Naive thymus-derived CD4-positive, alpha-beta T cell (primary cell): ENCODE results near the gene ZNF804B. TPM values are rescaled to one million over a fixed set of nuclear protein-coding genes. Genes with fewer than 3 reads are reported as not detected.

Source experiments
- ATAC-seq: fragments of 150-1000 bp; cut with Tn5 transposase; 2 replicates; pipeline ENCODE4 v1.10.0; 2021; ENCODE audit warnings: mild to moderate bottlenecking, moderate library complexity
- CTCF ChIA-PET: fragments of 350-600 bp; sonication (Branson Sonifier 250); formaldehyde crosslinking; loops from one replicate; lab custom pipeline; 2021; ENCODE audit warnings: antibody characterized with exemption; lab: Charles Lee
- POLR2A ChIA-PET: fragments of 350-600 bp; sonication (Branson Sonifier 250); formaldehyde crosslinking; loops from one replicate; lab custom pipeline; 2021; ENCODE audit warnings: antibody characterized with exemption, inconsistent platforms; lab: Charles Lee
- DNase-seq, 9 donors: peaks; one replicate each; pipeline versions ENCODE4 v3.0.0 to v3.0.0-alpha.2; 2020 to 2022; ENCODE audit warnings: mixed read lengths in 1 of 9
- H3K27ac ChIP-seq: one replicate; pipeline ENCODE4 v1.7.0; 2013; ENCODE audit warnings: mild to moderate bottlenecking, low read depth, low read length, moderate library complexity
- H3K27me3 ChIP-seq, 2 donors: one replicate each; pipeline ENCODE4 v1.7.0; 2013; ENCODE audit warnings: low read length in 2 of 2, mild to moderate bottlenecking in 2 of 2, moderate library complexity in 2 of 2; ENCODE audit not compliant: control insufficient read depth in 2 of 2, insufficient read depth in 2 of 2
- H3K36me3 ChIP-seq, 3 experiments: 1 replicate in 2 of 3; 2 replicates in 1 of 3; pipeline ENCODE4 v1.7.0; 2013; ENCODE audit warnings: low read length in 3 of 3, mild to moderate bottlenecking in 3 of 3, moderate library complexity in 1 of 3; ENCODE audit not compliant: insufficient read depth in 3 of 3, control insufficient read depth in 2 of 3
- H3K4me1 ChIP-seq, 2 donors: one replicate each; pipeline ENCODE4 v1.7.0; 2013; ENCODE audit warnings: low read length in 2 of 2, mild to moderate bottlenecking in 2 of 2, moderate library complexity in 1 of 2; ENCODE audit not compliant: control insufficient read depth in 2 of 2, insufficient read depth in 2 of 2
- H3K4me3 ChIP-seq: 2 replicates; pipeline ENCODE4 v1.7.0; 2013; ENCODE audit warnings: mild to moderate bottlenecking, low read length
- H3K9me3 ChIP-seq, 3 experiments: 1 replicate in 2 of 3; 2 replicates in 1 of 3; pipeline ENCODE4 v1.7.0; 2013; ENCODE audit warnings: low read length in 3 of 3; ENCODE audit not compliant: control insufficient read depth in 2 of 3
- H3K27ac Mint-ChIP-seq, 9 donors: one replicate each; pipeline ENCODE4 v1.8.0; 2020 to 2022; ENCODE audit warnings: mixed read lengths in 9 of 9, mild to moderate bottlenecking in 8 of 9, moderate library complexity in 5 of 9, inconsistent platforms in 2 of 9
- H3K27me3 Mint-ChIP-seq, 5 donors: one replicate each; pipeline ENCODE4 v1.8.0; 2021 to 2022; ENCODE audit warnings: mixed read lengths in 5 of 5, mild to moderate bottlenecking in 1 of 5
- H3K36me3 Mint-ChIP-seq, 5 donors: one replicate each; pipeline ENCODE4 v1.8.0; 2020 to 2022; ENCODE audit warnings: mixed read lengths in 5 of 5, mild to moderate bottlenecking in 3 of 5, inconsistent platforms in 1 of 5
- H3K4me1 Mint-ChIP-seq, 7 donors: one replicate each; pipeline ENCODE4 v1.8.0; 2020 to 2022; ENCODE audit warnings: mixed read lengths in 7 of 7, mild to moderate bottlenecking in 3 of 7, inconsistent platforms in 1 of 7
- H3K4me3 Mint-ChIP-seq, 10 donors: one replicate each; pipeline ENCODE4 v1.8.0; 2020 to 2022; ENCODE audit warnings: mild to moderate bottlenecking in 10 of 10, mixed read lengths in 10 of 10, moderate library complexity in 6 of 10, inconsistent platforms in 2 of 10
- H3K9me3 Mint-ChIP-seq, 11 donors: one replicate each; pipeline ENCODE4 v1.8.0; 2020 to 2022; ENCODE audit warnings: mixed read lengths in 11 of 11, mild to moderate bottlenecking in 4 of 11, inconsistent platforms in 1 of 11, moderate library complexity in 1 of 11
- intact Hi-C, 2 donors: fragments of 100-400 bp; cut with micrococcal nuclease; formaldehyde crosslinking; loops; one replicate each; pipeline ENCODE4 v1.15.1; 2023
- polyA plus RNA-seq, 2 donors: library from polyadenylated mRNA; unstranded; fragments of 300-500 nt; fragmentation: Illumina TruSeq; gene quantifications; one replicate each; pipeline ENCODE4 v1.2.3, GENCODE V29; 2021
- total RNA-seq, 6 experiments: library from RNA in 5 of 6; stranded (reverse) in 5 of 6; gene quantifications; 1 replicate in 5 of 6; 2 replicates in 1 of 6; pipeline ENCODE4 v1.2.3 and lab custom pipeline; 2021 to 2026

ZNF804B gene
- total RNA-seq, result not detected
- polyA plus RNA-seq, result not detected
- total RNA-seq (lab: John Stamatoyannopoulos, UW), result not detected

DNA sequence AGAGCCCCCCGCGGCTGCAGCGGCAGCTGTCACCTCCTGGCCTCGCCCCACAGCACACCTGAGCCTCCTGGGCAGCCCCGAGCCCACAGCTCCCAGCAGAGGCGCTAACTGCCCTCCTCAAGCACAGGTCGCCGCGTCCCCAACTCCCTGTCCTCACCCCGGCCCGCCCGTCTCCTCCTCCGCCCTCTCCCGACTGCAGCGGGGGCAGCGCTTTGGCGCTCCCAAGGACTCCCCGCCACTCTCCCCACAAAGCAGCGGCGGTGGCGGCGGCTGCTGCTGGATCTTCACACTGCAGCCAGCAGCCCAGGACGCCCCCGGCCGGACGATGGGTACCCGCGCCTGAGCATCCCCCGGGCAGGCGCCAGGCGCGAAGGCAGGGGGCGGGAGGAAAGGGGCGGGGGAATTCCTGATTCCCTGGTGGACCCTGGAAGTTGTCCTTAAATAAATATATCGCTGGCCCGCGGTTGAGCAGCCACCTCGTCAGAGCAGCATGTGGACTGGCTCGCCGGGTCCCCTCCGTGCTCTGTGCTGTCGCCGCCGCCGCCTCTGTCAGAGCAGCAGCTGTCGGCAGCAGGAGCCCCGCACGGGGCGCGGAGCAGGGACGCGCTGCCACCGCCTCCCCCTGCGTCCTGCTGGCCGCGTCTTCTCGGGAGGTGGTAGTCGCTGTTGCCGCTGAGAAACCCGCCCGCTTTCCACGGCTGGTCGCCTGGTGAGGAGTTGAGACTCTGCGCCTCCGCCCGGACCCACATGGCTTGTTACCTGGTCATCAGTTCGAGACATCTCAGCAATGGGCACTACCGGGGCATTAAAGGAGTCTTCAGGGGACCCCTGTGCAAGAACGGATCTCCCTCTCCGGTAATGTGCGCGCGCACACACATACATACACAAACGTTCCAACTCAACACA is at the start of gene ZNF804B:
Gene ZNF804B (plus strand): TSS at position 471 of the 906 bp plus-strand sequence. CDS start 277 bp downstream, at position 748.
- no peaks in the 10 kb centered on the region for H3K36me3 Mint-ChIP-seq
- H3K36me3 ChIP-seq, result no peaks in the 10 kb centered on the region
- peaks cover 0 to 13% (median 3%) of the 10 kb centered on the region in 7 donors for H3K4me1 Mint-ChIP-seq
- intact Hi-C loops, result no loop called here
- H3K4me3 Mint-ChIP-seq, result peak within 1 kb of the TSS in 7 of 10 donors; percentile 6 to 64 (median 26)
- no peak within 1 kb of the TSS for H3K4me3 ChIP-seq
- peak in 2 of 9 donors; percentile 4 to 22 for DNase-seq
- no peak within 1 kb of the TSS for H3K27ac ChIP-seq
- H3K9me3 Mint-ChIP-seq, result peaks cover 0 to 3% (median 0%) of the 10 kb centered on the region in 11 donors
- no peaks in the 10 kb centered on the region for H3K27me3 ChIP-seq
- peaks cover 50 to 67% (median 56%) of the 10 kb centered on the region in 5 donors for H3K27me3 Mint-ChIP-seq
- ChIA-PET CTCF (no interaction called here), POLR2A (no interaction called here)
- ATAC-seq, result peak; percentile 8
- H3K4me1 ChIP-seq, result no peaks in the 10 kb centered on the region
- H3K9me3 ChIP-seq, result peaks cover 0 to under 1% (median 0%) of the 10 kb centered on the region in 3 experiments
- no peak within 1 kb of the TSS for H3K27ac Mint-ChIP-seq

DNA sequence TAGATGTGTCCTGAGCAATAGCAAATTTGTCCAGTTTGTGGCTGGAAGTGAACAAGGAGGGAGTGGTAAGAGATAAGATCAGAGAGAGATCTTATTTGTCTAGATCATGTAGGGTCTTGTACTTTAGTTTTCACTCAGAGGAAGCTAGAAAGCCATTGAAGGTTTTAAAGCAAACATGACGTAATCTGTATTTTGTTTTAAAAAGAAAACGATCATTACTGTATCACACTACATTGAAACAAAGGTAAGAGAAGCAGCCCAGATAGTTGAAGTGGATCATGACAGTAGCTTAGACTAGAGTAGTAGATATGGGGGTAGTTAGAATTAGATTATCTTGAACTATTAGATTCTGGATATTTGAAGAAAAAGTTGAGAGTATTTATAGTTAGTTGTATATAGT is 23.6 kb upstream of the ZNF804B start:
- Mint-ChIP-seq H3K27ac (no peak overlapping the region), H3K9me3 (peaks cover 0 to 5% (median 0%) of the 10 kb centered on the region in 11 donors), H3K27me3 (peaks cover 0 to 4% (median 0%) of the 10 kb centered on the region in 5 donors), H3K4me1 (no peaks in the 10 kb centered on the region), H3K4me3 (no peak overlapping the region), H3K36me3 (no peaks in the 10 kb centered on the region)
- intact Hi-C loops, result no loop called here
- Histone ChIP-seq H3K9me3 (no peaks in the 10 kb centered on the region), H3K36me3 (no peaks in the 10 kb centered on the region), H3K27me3 (peaks cover 0 to 3% of the 10 kb centered on the region in 2 donors), H3K27ac (no peak overlapping the region), H3K4me1 (no peaks in the 10 kb centered on the region), H3K4me3 (no peak overlapping the region)
- DNase-seq (no peak), ATAC-seq (no peak)
- ChIA-PET CTCF (interaction anchor here (0.5 kb wide), 1 partner anchor 120 kb away, joined by 4 read pairs; no protein-coding TSS in a partner anchor), POLR2A (no interaction called here)

DNA sequence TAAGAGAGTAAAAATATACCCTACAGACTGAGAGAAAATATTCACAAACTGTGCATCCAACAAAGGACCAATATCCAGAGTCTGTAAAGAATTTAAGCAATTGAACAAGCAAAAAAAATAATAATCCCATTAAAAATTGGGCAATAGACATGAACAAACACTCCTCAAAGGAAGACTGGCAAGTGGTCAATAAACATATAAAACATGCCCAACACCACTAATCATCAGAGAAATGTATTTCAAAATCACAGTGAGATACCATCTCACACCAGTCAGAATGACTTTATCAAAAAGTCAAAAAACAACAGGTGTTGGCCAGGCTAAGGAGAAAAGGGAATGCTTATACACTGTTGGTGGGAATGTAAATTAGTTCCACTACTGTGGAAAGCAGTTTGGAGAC is 21.9 kb upstream of the ZNF804B start:
- DNase-seq, result no peak
- Histone ChIP-seq H3K4me3 (no peak overlapping the region), H3K4me1 (no peaks in the 10 kb centered on the region), H3K9me3 (no peaks in the 10 kb centered on the region), H3K27ac (no peak overlapping the region), H3K36me3 (no peaks in the 10 kb centered on the region), H3K27me3 (peaks cover 0 to 3% of the 10 kb centered on the region in 2 donors)
- Mint-ChIP-seq H3K27me3 (peaks cover 0 to 9% (median 0%) of the 10 kb centered on the region in 5 donors), H3K4me1 (no peaks in the 10 kb centered on the region), H3K27ac (no peak overlapping the region), H3K36me3 (no peaks in the 10 kb centered on the region), H3K9me3 (peaks cover 0 to 2% (median 0%) of the 10 kb centered on the region in 11 donors), H3K4me3 (no peak overlapping the region)
- intact Hi-C loops, result no loop called here
- ChIA-PET POLR2A (no interaction called here), CTCF (no interaction called here)
- ATAC-seq, result no peak

DNA sequence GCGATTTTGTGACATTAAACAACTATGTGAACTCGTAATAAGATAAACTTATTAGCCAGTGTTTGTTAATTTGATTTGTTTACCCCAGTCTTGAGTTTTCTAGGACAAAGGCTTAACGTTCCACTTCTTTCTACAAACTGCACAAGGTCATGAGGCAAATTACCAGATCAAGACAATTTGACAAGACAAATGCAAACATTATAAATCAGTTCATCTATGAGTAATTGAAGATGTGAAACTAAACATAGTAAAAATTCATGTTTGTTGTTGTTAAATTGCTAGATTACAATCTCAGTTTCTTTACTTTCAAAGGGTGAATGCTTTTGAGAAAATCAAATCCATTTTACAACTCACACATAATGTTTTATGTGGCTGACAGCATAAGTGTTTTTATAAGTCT is 13.4 kb upstream of the ZNF804B start:
- Mint-ChIP-seq H3K27me3 (peaks cover 0 to 17% (median 0%) of the 10 kb centered on the region in 5 donors), H3K36me3 (no peaks in the 10 kb centered on the region), H3K4me1 (no peaks in the 10 kb centered on the region), H3K9me3 (peaks cover 0 to 5% (median 0%) of the 10 kb centered on the region in 11 donors), H3K4me3 (no peak overlapping the region), H3K27ac (no peak overlapping the region)
- intact Hi-C loops, result no loop called here
- DNase-seq (no peak), ATAC-seq (no peak)
- no peaks in the 10 kb centered on the region for H3K36me3 ChIP-seq
- H3K4me3 ChIP-seq, result no peak overlapping the region
- no peaks in the 10 kb centered on the region for H3K9me3 ChIP-seq
- ChIA-PET CTCF (no interaction called here), POLR2A (no interaction called here)
- H3K4me1 ChIP-seq, result no peaks in the 10 kb centered on the region
- no peaks in the 10 kb centered on the region for H3K27me3 ChIP-seq
- no peak overlapping the region for H3K27ac ChIP-seq

DNA sequence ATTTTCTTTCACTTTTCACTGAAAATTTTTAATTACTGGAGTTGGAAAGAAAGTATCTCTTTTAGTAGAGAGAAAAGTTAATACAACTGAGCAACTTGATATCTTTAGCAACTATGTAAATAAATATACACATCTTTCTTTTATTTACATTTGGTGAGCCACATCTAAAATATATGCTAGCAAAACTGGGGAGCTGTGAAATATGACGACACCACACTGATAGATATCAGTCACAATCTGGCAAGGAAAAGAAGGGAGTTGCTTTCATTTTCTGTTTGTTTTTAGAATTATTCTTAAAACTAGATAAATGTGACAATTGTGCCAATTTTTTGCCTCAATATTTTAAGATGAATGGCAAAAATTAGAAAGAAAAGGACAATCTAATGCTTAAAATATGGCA is 2.7 kb upstream of the ZNF804B start:
- no peaks in the 10 kb centered on the region for H3K36me3 ChIP-seq
- H3K4me1 ChIP-seq, result no peaks in the 10 kb centered on the region
- CTCF ChIA-PET, result no interaction called here
- peaks cover 0 to 4% (median 0%) of the 10 kb centered on the region in 3 experiments for H3K9me3 ChIP-seq
- H3K36me3 Mint-ChIP-seq, result no peaks in the 10 kb centered on the region
- no peak overlapping the region for H3K4me3 Mint-ChIP-seq
- no peak overlapping the region for H3K27ac Mint-ChIP-seq
- intact Hi-C loops, result no loop called here
- peaks cover 0 to 4% (median 0%) of the 10 kb centered on the region in 11 donors for H3K9me3 Mint-ChIP-seq
- POLR2A ChIA-PET, result no interaction called here
- peaks cover 47 to 67% (median 57%) of the 10 kb centered on the region in 5 donors for H3K27me3 Mint-ChIP-seq
- ATAC-seq (no peak), DNase-seq (no peak)
- no peak overlapping the region for H3K4me3 ChIP-seq
- H3K27ac ChIP-seq, result no peak overlapping the region
- no peaks in the 10 kb centered on the region for H3K27me3 ChIP-seq
- peaks cover 0 to 13% (median 3%) of the 10 kb centered on the region in 7 donors for H3K4me1 Mint-ChIP-seq

DNA sequence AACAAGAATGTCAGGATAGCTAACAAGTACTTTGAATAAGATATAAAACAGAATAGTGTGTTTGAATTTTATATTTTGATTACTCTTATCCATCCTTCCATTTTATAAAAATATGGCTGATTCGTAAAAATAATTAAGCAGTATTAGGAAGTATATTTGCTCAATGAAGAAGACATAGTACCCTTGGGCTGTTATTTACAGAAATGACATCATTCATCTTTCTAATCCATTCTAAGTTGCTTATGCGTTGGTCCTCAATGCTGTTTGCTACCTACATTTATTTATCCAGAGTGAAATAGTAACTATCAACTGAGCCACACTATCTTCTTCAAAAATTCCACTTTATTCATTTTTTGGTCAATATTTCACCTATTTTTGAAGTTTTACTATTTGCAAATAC is 2.1 kb upstream of the ZNF804B start:
- no peak overlapping the region for H3K4me3 ChIP-seq
- no peaks in the 10 kb centered on the region for H3K36me3 ChIP-seq
- ChIA-PET CTCF (no interaction called here), POLR2A (no interaction called here)
- DNase-seq (no peak), ATAC-seq (no peak)
- H3K27ac ChIP-seq, result no peak overlapping the region
- H3K4me1 Mint-ChIP-seq, result peaks cover 0 to 13% (median 3%) of the 10 kb centered on the region in 7 donors
- peaks cover 53 to 67% (median 62%) of the 10 kb centered on the region in 5 donors for H3K27me3 Mint-ChIP-seq
- H3K4me1 ChIP-seq, result no peaks in the 10 kb centered on the region
- intact Hi-C loops, result no loop called here
- H3K27ac Mint-ChIP-seq, result no peak overlapping the region
- H3K36me3 Mint-ChIP-seq, result no peaks in the 10 kb centered on the region
- peaks cover 0 to 4% (median 0%) of the 10 kb centered on the region in 11 donors for H3K9me3 Mint-ChIP-seq
- H3K27me3 ChIP-seq, result no peaks in the 10 kb centered on the region
- H3K9me3 ChIP-seq, result peaks cover 0 to 4% (median 0%) of the 10 kb centered on the region in 3 experiments
- H3K4me3 Mint-ChIP-seq, result no peak overlapping the region
